ENCODE results near the gene SERTAD2.

DNA sequence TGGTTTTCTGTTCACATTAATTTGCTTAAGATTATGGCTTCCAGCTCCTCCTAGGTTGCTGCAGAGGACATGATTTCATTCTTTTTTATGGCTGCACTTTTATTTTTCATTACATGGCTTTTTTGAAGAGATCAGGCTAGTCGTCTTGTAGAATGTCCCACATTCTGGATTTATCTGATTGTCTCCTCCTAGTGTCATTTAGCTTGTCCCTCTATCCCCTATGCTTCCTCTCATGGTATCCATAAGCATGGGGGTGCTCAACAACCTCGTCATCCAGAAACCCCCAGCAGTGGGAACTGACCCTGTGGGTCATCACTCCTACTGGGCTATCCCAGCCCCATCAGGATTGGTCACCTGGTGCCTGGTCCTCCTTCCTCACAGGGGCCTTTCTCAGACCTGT, 49.6 kb downstream of the SERTAD2 start:
- no peak for TF ChIP-seq CTCF (conservative IDR thresholded peaks at IDR 0.05; ENCODE audit: low read depth, low read length)
- no peak for TF ChIP-seq EZH2 (IDR thresholded peaks at IDR 0.05; ENCODE audit: low read length, unreplicated experiment)

Measured in PC-3 (cell line).